Sigmoid colon (tissue), 4 donors: ENCODE data around the gene CBLL1.

Experiments
- EP300 ChIP-seq, 4 donors: sonication (generic); formaldehyde crosslinking; IDR thresholded peaks; one replicate each; pipeline ENCODE4 v1.6.1; 2017; ENCODE audit warnings: antibody characterized with exemption in 4 of 4
- POLR2A ChIP-seq, 2 donors: fragments of 450-650 bp; IDR thresholded peaks; one replicate each; pipeline ENCODE4 v1.6.1; 2016; ENCODE audit warnings: antibody characterized with exemption in 2 of 2, mild to moderate bottlenecking in 2 of 2, moderate library complexity in 2 of 2
- POLR2AphosphoS5 ChIP-seq, 4 donors: sonication (generic); formaldehyde crosslinking; IDR thresholded peaks; one replicate each; pipeline ENCODE4 v1.6.1; 2017; ENCODE audit warnings: antibody characterized with exemption in 4 of 4
- TF ChIP-seq, protein P1 (sequence below), 4 experiments: fragments of 450-650 bp in 3 of 4; fragments of 200-600 bp in 1 of 4; IDR thresholded peaks; one replicate each; pipeline ENCODE4 v1.5.1; 2016 to 2019; ENCODE audit warnings: antibody characterized with exemption in 4 of 4, mild to moderate bottlenecking in 3 of 4, moderate library complexity in 2 of 4

DNA sequence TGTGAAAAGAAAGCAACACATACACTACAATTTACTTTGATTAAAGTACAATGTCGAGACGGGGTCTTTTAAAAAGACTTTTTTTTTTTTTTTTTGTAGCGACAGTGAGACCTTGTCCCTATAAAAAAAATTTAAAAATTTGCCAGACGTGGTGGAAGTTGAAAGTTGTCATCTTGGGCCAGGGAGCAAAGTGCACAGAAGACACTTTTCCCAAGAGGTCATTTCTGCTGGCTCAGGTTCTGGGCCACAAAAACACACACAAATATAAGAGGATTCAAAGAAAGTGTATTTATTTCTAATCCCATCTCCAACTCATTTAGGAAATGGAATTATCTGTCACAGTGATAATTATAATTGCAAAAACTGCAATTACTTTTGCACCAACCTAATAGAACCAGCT is 34.3 kb downstream of the CBLL1 start:
- TF ChIP-seq, protein P1, sequence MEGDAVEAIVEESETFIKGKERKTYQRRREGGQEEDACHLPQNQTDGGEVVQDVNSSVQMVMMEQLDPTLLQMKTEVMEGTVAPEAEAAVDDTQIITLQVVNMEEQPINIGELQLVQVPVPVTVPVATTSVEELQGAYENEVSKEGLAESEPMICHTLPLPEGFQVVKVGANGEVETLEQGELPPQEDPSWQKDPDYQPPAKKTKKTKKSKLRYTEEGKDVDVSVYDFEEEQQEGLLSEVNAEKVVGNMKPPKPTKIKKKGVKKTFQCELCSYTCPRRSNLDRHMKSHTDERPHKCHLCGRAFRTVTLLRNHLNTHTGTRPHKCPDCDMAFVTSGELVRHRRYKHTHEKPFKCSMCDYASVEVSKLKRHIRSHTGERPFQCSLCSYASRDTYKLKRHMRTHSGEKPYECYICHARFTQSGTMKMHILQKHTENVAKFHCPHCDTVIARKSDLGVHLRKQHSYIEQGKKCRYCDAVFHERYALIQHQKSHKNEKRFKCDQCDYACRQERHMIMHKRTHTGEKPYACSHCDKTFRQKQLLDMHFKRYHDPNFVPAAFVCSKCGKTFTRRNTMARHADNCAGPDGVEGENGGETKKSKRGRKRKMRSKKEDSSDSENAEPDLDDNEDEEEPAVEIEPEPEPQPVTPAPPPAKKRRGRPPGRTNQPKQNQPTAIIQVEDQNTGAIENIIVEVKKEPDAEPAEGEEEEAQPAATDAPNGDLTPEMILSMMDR (IDR thresholded peaks at IDR 0.05) = no peak
- no peak for TF ChIP-seq POLR2A (IDR thresholded peaks at IDR 0.05)
- no peak for TF ChIP-seq EP300 (IDR thresholded peaks at IDR 0.05)
- TF ChIP-seq POLR2AphosphoS5 (IDR thresholded peaks at IDR 0.05) = no peak
